DND-41 (cell line): ENCODE results near the gene MOCOS.

Source experiments
- ATAC-seq: fragments of 200-7000 bp; cut with Tn5 transposase; 3 replicates; pipeline ENCODE4 v1.9.1; 2021; ENCODE audit warnings: low read depth; ENCODE audit not compliant: insufficient read depth
- DNase-seq: peaks from one replicate; pipeline ENCODE4 v3.0.0-alpha.2; 2020
- H2AFZ ChIP-seq: 2 replicates; pipeline ENCODE4 v1.6.0; 2012; ENCODE audit warnings: low read depth, low read length
- H3K27ac ChIP-seq: 2 replicates; pipeline ENCODE4 v1.5.1; 2012; ENCODE audit warnings: low read length, inconsistent platforms
- H3K27me3 ChIP-seq: fragments of 200-600 bp; sonication (generic); 2 replicates; pipeline ENCODE4 v1.6.0; 2012; ENCODE audit warnings: low read length, mild to moderate bottlenecking, inconsistent platforms; ENCODE audit not compliant: insufficient read depth, poor library complexity
- H3K36me3 ChIP-seq: 2 replicates; pipeline ENCODE4 v1.5.1; 2012; ENCODE audit warnings: low read length, inconsistent platforms; ENCODE audit not compliant: insufficient read depth
- H3K4me1 ChIP-seq: 2 replicates; pipeline ENCODE4 v1.5.1; 2012; ENCODE audit warnings: mild to moderate bottlenecking, low read length; ENCODE audit not compliant: insufficient read depth
- H3K4me2 ChIP-seq: 2 replicates; pipeline ENCODE4 v1.6.0; 2012; ENCODE audit warnings: mild to moderate bottlenecking, moderate library complexity, low read length, inconsistent platforms; ENCODE audit not compliant: insufficient read depth
- H3K4me3 ChIP-seq, 2 experiments: fragments of 200-600 bp in 1 of 2; shearing (Covaris generic) in 1 of 2; 2 replicates each; pipeline ENCODE4 v1.5.1; 2012 to 2016; ENCODE audit warnings: inconsistent platforms in 2 of 2, low read length in 2 of 2, mild to moderate bottlenecking in 2 of 2, low read depth in 1 of 2, moderate library complexity in 1 of 2
- H3K79me2 ChIP-seq: 2 replicates; pipeline ENCODE4 v1.6.0; 2012; ENCODE audit warnings: low read length, inconsistent platforms; ENCODE audit not compliant: insufficient read depth
- H3K9ac ChIP-seq: 2 replicates; pipeline ENCODE4 v1.6.0; 2012; ENCODE audit warnings: low read depth, mild to moderate bottlenecking, inconsistent platforms, low read length, moderate library complexity
- H3K9me3 ChIP-seq: 2 replicates; pipeline ENCODE4 v1.5.1; 2012; ENCODE audit warnings: low read length, moderate library complexity, mild to moderate bottlenecking, inconsistent platforms; ENCODE audit not compliant: insufficient read depth, severe bottlenecking
- H4K20me1 ChIP-seq: 2 replicates; pipeline ENCODE4 v1.6.0; 2012; ENCODE audit warnings: low read length; ENCODE audit not compliant: insufficient read depth
- CTCF ChIP-seq: IDR thresholded peaks from 2 replicates; pipeline ENCODE4 v1.5.1; 2012; ENCODE audit warnings: borderline replicate concordance, low read length, moderate library complexity, mild to moderate bottlenecking; ENCODE audit not compliant: poor library complexity, severe bottlenecking; ENCODE audit errors: extremely low read depth
- EZH2 ChIP-seq: IDR thresholded peaks from 3 replicates; pipeline ENCODE4 v1.6.1; 2012; ENCODE audit warnings: borderline replicate concordance, low read depth, mild to moderate bottlenecking, moderate library complexity, low read length, inconsistent platforms; ENCODE audit not compliant: severe bottlenecking

The MOCOS gene

DNA sequence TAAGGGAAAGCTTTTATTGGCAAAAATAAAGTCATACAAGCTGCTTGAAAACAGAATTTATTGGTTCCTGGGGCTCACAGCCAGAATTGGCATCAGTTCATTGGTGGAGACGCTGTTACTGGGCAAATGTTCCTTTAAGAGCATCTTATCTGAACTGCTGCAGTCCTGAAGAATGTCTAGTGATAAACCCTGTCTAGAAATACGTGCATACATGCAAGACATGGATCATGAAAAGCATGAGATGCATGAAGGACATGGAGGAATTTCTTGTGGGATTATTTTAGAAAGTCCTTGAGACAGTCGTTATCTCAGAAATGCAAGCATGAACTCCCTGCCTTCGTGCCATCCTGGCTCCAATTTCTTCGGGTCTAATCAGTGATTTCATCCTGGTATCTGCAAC is 77.7 kb downstream of the MOCOS start:
- ATAC-seq (no peak), DNase-seq (no peak)

DNA sequence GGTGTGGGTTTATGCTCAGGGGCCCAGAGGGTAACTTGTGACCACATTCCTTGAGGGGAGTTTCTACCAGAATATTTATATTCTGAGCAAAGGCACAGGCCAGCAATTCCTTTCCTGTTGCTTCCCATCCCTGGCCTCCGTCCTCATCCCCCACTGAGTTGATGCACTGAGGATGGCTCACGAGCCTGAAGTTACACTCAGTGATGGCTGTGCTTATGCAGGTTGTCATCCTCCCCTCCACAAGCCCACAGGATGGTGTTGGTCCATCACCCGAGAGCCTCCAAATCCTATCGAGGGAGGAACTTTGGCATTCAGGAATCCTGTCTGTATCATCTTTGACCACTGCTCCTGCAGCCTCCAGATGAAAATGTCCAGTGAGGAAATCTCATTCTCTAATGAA is 81.9 kb downstream of the MOCOS start:
- ATAC-seq, result no peak
- H2AFZ ChIP-seq, result no peak overlapping the region

More for the DNA sequence above, 77.7 kb downstream of the MOCOS start:
- Histone ChIP-seq H3K27me3 (peaks cover 18% of the 10 kb centered on the region), H3K4me1 (no peaks in the 10 kb centered on the region), H2AFZ (no peak overlapping the region), H3K9me3 (no peaks in the 10 kb centered on the region), H3K4me2 (no peak overlapping the region), H4K20me1 (no peaks in the 10 kb centered on the region), H3K27ac (no peak overlapping the region), H3K4me3 (no peak overlapping the region), H3K9ac (no peak overlapping the region), H3K36me3 (no peaks in the 10 kb centered on the region), H3K79me2 (no peaks in the 10 kb centered on the region)
- TF ChIP-seq EZH2 (no peak), CTCF (no peak)

DNA sequence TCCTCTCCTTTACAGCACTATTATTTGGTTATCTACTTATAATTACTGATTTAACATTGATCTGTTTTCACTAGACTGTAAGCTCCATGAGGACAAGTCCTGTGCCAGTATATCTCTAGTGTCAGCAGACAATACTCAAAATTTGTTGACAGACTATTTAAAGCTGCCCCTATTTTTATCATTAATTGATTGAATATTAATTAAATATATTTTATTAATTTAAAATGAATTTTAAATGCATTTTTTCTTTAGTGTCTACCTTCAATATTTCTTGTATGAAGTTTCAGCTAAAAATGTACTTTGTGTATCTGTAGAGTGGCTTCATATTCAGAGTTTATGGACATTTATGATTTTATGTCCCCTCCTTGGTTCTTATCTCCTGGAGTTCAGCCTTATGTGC is 83.9 kb downstream of the MOCOS start:
- no peak overlapping the region for H3K27ac ChIP-seq
- H3K4me3 ChIP-seq, result no peak overlapping the region
- no peak overlapping the region for H3K4me2 ChIP-seq
- no peak overlapping the region for H2AFZ ChIP-seq
- H3K27me3 ChIP-seq, result peaks cover 7% of the 10 kb centered on the region
- H3K36me3 ChIP-seq, result no peaks in the 10 kb centered on the region
- DNase-seq, result no peak
- ATAC-seq, result no peak
- H3K9me3 ChIP-seq, result no peaks in the 10 kb centered on the region
- H3K4me1 ChIP-seq, result no peaks in the 10 kb centered on the region
- no peak for TF ChIP-seq CTCF
- TF ChIP-seq EZH2, result no peak
- no peaks in the 10 kb centered on the region for H4K20me1 ChIP-seq
- H3K9ac ChIP-seq, result no peak overlapping the region
- H3K79me2 ChIP-seq, result no peaks in the 10 kb centered on the region

More for the DNA sequence above, 81.9 kb downstream of the MOCOS start:
- H3K4me1 ChIP-seq, result no peaks in the 10 kb centered on the region
- H3K79me2 ChIP-seq, result no peaks in the 10 kb centered on the region
- peaks cover 9% of the 10 kb centered on the region for H3K27me3 ChIP-seq
- H3K9me3 ChIP-seq, result no peaks in the 10 kb centered on the region
- no peak overlapping the region for H3K4me2 ChIP-seq
- H3K36me3 ChIP-seq, result no peaks in the 10 kb centered on the region
- H3K4me3 ChIP-seq, result no peak overlapping the region
- TF ChIP-seq EZH2, result no peak
- TF ChIP-seq CTCF, result no peak
- no peak overlapping the region for H3K9ac ChIP-seq
- H4K20me1 ChIP-seq, result no peaks in the 10 kb centered on the region
- DNase-seq, result no peak
- H3K27ac ChIP-seq, result no peak overlapping the region

DNA sequence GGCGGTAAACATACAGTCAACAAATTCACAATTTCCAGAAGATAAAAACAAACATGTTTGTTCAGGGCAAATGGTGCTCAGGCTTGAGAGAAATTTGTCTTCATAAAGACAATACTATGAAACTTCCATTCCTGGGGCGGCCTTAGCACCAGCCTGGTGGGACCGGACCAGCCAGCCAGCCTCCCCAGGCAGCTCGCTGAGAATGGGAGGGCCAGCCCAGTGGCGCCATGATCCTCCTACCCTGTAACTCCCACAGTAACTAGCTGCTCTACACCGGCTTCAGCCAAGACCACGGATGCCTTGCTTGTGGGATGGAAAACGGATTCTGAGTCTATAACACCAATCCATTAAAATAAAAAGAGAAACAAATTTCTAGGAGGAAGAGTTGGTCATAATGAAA is 86.0 kb downstream of the MOCOS start:
- Histone ChIP-seq H3K27ac (no peak overlapping the region), H2AFZ (no peak overlapping the region), H3K79me2 (no peaks in the 10 kb centered on the region), H4K20me1 (no peaks in the 10 kb centered on the region), H3K4me3 (no peak overlapping the region), H3K9ac (no peak overlapping the region), H3K4me1 (no peaks in the 10 kb centered on the region), H3K9me3 (no peaks in the 10 kb centered on the region), H3K36me3 (no peaks in the 10 kb centered on the region), H3K27me3 (peaks cover 3% of the 10 kb centered on the region), H3K4me2 (no peak overlapping the region)
- DNase-seq (no peak), ATAC-seq (no peak)
- TF ChIP-seq EZH2 (no peak), CTCF (no peak)
